ENCODE results near the gene NUDT3.
"Not testable (repeated sequence)": the region's sequence is repeated elsewhere in the genome, so short reads cannot be mapped to it uniquely, and the experiment has no call there.

Gene NUDT3

DNA sequence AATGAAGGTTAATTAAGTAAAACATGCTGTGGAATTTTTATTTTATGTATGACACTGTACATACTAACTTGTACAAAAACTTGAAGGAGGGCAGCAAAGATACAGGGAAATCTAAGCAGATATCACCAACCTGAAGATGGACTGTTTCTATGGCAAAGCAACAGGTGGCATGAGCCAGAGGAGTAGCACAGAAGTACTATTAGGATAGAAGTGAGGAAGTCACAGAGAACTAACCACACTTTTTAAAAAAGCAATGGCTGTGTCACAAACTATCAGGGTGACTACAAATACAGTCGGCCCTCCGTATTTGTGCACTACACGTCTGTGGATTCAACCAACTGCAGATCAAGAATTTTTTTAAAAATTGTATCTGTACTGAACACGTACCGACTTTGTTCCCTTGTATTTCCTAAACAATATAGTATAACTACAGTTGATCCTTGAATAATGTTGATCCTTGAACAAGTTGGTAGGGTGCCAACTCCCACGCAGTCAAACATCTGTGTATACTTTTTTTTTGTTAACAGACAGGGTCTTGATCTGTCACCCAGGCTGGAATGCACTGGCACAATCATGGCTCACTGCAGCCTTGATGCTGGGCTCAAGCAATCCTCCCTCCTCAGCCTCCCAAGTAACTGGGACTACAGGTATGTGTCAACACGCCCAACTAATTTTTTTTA is 61.0 kb downstream of the NUDT3 start:
- H3K9me3 ChIP-seq = no peaks in the 10 kb centered on the region
- H3K27me3 ChIP-seq = no peaks in the 10 kb centered on the region
- H3K4me3 ChIP-seq (ENCODE audit: low read depth, low read length) = no peak overlapping the region
- H3K36me3 ChIP-seq = peaks cover 17% of the 10 kb centered on the region
- H3K4me1 ChIP-seq = no peaks in the 10 kb centered on the region
- TF ChIP-seq, protein P1, sequence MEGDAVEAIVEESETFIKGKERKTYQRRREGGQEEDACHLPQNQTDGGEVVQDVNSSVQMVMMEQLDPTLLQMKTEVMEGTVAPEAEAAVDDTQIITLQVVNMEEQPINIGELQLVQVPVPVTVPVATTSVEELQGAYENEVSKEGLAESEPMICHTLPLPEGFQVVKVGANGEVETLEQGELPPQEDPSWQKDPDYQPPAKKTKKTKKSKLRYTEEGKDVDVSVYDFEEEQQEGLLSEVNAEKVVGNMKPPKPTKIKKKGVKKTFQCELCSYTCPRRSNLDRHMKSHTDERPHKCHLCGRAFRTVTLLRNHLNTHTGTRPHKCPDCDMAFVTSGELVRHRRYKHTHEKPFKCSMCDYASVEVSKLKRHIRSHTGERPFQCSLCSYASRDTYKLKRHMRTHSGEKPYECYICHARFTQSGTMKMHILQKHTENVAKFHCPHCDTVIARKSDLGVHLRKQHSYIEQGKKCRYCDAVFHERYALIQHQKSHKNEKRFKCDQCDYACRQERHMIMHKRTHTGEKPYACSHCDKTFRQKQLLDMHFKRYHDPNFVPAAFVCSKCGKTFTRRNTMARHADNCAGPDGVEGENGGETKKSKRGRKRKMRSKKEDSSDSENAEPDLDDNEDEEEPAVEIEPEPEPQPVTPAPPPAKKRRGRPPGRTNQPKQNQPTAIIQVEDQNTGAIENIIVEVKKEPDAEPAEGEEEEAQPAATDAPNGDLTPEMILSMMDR (IDR thresholded peaks at IDR 0.05; ENCODE audit: low read depth, low read length) = no peak
- no peak for DNase-seq

DNA sequence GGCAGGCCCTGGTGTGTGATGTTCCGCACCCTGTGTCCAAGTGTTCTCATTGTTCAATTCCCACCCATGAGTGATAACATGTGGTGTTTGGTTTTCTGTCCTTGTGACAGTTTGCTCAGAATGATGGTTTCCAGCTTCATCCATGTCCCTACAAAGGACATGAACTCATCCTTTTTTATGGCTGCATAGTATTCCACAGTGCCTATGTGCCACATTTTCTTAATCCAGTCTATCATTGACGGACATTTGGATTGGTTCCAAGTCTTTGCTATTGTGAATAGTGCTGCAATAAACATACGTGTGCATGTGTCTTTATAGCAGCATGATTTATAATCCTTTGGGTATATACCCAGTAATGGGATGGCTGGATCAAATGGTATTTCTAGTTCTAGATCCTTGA is 62.7 kb downstream of the NUDT3 start:
- H3K36me3 ChIP-seq = peaks cover 17% of the 10 kb centered on the region
- not testable (repeated sequence) for DNase-seq; H3K4me1 ChIP-seq; H3K4me3 ChIP-seq (ENCODE audit: low read depth, low read length); H3K9me3 ChIP-seq; H3K27me3 ChIP-seq

DNA sequence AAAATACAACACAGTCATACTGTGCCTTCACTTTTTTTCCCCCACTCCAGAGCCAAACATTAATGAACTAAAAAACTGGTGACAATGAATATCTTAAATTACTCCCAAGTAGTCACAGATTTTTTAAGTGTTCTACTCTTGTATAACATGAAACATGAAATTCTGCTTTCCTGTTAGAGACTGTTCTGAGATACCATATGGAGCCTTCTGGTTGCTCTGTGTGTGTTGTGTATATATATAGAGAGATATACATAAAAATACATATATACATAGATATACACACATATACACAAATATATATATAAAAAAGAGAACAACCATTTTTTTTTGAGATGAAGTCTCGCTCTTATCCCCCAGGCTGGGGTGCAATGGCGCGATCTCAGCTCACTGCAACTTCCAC is 63.5 kb downstream of the NUDT3 start:
- TF ChIP-seq, protein P1 (IDR thresholded peaks at IDR 0.05; ENCODE audit: low read depth, low read length) = no peak
- Histone ChIP-seq H3K27me3 (no peaks in the 10 kb centered on the region), H3K9me3 (no peaks in the 10 kb centered on the region), H3K4me1 (no peaks in the 10 kb centered on the region), H3K4me3 (ENCODE audit: low read depth, low read length) (no peak overlapping the region), H3K36me3 (peaks cover 17% of the 10 kb centered on the region)
- no peak for DNase-seq

DNA sequence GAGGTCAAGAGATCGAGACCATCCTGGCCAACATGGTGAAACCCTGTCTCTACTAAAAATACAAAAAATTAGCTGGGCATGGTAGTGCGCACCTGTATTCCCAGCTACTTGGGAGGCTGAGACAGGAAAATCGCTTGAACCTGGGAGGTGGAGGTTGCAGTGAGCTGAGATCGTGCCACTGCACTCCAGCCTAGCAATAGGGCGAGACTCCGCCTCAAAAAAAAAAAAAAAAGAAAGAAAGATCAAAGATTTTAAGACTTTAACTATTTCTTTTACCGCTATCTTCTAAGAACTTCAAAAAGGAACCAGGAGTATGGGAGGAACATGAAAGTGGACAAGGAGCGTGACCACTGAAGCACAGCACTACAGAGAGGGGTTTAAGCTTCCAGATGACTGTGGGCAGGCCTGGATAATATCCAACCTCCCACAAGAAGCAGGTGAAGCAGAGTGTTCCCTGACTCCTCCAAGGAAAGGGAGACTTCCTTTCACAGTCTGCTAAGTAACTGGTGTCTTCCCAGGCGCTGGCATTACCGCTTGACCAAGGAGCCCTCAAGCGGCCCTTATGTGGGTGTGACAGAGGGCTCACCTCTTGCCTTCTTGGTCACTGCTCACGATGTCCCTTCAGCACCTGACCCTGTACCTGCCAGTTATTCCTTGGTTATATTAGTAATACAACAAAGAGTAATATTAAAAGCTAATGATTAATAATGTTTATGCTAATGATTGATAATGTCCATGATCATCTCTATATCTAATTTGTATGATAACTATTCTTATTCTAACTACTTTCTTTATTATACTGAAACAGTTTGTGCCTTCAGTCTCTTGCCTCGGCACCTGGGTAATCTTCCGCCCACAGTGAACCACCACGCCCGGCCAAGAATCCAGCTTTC is 64.9 kb downstream of the NUDT3 start:
- H3K9me3 ChIP-seq; DNase-seq; H3K4me1 ChIP-seq; H3K27me3 ChIP-seq; H3K4me3 ChIP-seq (ENCODE audit: low read depth, low read length): not testable (repeated sequence)
- peaks cover 17% of the 10 kb centered on the region for H3K36me3 ChIP-seq

DNA sequence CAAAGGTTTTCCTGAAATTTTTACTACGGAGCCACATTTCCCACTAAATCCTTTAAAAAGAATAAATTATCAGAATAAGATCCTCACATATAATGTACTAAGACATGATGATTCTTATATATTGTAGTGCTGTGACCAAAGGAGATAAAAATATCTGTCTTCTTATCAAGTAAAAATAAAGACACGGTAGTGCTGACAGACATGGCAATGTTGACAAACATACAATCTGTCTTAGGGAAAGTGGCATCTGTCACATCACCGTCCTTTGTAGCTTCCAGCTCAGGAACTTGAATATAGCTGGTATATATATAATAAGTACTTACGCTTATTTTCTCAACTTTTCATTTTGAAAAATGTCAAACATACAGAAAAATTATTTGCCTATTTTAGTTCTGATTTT is 66.8 kb downstream of the NUDT3 start:
- Histone ChIP-seq H3K36me3 (peaks cover 11% of the 10 kb centered on the region), H3K4me3 (ENCODE audit: low read depth, low read length) (no peak overlapping the region), H3K4me1 (no peaks in the 10 kb centered on the region; the same call in 1 of the 2 replicates), H3K9me3 (no peaks in the 10 kb centered on the region), H3K27me3 (no peaks in the 10 kb centered on the region)
- TF ChIP-seq, protein P1 (IDR thresholded peaks at IDR 0.05; ENCODE audit: low read depth, low read length) = no peak
- DNase-seq = no peak

DNA sequence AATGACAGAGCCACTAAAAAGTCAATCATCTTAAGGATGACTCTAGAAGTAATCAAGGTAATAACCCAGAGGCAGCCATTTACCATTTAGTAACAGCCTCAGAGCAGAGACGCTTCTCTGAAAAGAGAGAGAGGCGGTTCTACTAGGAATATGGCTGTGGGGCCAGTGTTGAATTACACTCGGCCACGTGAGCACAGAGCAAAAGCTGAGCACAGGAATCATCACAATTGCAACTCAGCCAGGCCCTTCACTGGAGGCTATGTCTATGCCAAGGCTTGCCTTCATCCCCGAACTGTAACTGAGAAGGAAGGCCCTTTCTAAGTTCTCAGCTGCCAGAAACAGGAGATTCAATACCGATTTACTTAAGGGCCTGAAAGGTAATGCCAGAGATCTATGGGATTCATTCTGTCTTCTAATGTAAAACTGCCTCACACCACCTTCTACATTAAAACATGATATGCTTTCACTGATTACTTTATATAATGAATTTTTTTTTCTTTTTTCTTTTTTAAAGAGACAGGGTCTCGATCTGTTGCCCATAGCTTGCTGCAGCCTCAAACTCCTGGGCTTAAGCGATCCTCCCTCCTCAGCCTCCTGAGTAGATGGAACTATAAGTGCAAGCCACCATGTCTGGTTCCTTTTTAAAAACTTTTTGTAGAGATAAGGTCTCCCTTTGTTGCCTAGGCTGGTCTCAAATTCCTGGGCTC is 67.6 kb downstream of the NUDT3 start:
- H3K4me1 ChIP-seq = no peaks in the 10 kb centered on the region; the same call in 1 of the 2 replicates
- no peaks in the 10 kb centered on the region for H3K27me3 ChIP-seq
- peaks cover 7% of the 10 kb centered on the region for H3K36me3 ChIP-seq
- no peaks in the 10 kb centered on the region for H3K9me3 ChIP-seq
- DNase-seq = no peak
- TF ChIP-seq, protein P1 (IDR thresholded peaks at IDR 0.05; ENCODE audit: low read depth, low read length) = no peak
- H3K4me3 ChIP-seq (ENCODE audit: low read depth, low read length) = no peak overlapping the region

DNA sequence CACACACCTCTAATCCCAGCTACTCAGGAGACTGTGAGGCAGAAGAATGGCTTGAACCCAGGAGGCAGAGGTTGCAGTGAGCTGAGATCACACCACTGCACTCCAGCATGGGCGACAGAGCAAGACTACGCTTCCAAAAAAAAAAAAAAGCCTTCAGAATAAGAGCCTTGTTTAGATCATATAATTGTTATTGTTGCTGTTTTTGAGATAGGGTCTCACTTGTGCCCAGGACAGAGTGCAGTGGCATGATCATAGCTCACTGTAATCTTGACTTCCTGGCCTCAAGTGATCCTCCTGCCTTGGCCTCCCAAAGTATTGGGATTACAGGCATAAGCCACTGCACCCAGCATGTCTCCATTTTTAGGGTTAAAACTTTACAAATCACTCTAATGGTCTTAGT is 68.2 kb downstream of the NUDT3 start:
- not testable (repeated sequence) for H3K27me3 ChIP-seq; DNase-seq; H3K4me1 ChIP-seq; H3K9me3 ChIP-seq; H3K4me3 ChIP-seq (ENCODE audit: low read depth, low read length); H3K36me3 ChIP-seq

Data from BE2C (cell line).